M059J (cell line): Measurements from ENCODE around the gene NBPF15. TPM values are rescaled to one million over a fixed set of nuclear protein-coding genes. Genes with fewer than 3 reads are reported as not detected.
"Not testable (repeated sequence)": the region's sequence is repeated elsewhere in the genome, so short reads cannot be mapped to it uniquely, and the experiment has no call there.

Experiments used
- DNase-seq: peaks from one replicate; pipeline ENCODE4 v3.0.0-alpha.2; 2012; ENCODE audit warnings: low read depth
- total RNA-seq: library from RNA; depleted of rRNA; stranded (reverse); fragments of >200 nt; shearing (Covaris generic); gene quantifications from 2 replicates; pipeline ENCODE4 v1.2.3, GENCODE V29; 2014; rRNA removed

Gene NBPF15, protein sequence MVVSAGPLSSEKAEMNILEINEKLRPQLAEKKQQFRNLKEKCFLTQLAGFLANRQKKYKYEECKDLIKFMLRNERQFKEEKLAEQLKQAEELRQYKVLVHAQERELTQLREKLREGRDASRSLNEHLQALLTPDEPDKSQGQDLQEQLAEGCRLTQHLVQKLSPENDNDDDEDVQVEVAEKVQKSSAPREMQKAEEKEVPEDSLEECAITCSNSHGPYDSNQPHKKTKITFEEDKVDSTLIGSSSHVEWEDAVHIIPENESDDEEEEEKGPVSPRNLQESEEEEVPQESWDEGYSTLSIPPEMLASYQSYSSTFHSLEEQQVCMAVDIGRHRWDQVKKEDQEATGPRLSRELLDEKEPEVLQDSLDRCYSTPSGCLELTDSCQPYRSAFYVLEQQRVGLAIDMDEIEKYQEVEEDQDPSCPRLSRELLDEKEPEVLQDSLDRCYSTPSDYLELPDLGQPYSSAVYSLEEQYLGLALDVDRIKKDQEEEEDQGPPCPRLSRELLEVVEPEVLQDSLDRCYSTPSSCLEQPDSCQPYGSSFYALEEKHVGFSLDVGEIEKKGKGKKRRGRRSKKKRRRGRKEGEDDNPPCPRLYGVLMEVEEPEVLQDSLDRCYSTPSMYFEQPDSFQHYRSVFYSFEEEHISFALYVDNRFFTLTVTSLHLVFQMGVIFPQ
- total RNA-seq, result 14.7 and 38.1 TPM in 2 replicates

DNA sequence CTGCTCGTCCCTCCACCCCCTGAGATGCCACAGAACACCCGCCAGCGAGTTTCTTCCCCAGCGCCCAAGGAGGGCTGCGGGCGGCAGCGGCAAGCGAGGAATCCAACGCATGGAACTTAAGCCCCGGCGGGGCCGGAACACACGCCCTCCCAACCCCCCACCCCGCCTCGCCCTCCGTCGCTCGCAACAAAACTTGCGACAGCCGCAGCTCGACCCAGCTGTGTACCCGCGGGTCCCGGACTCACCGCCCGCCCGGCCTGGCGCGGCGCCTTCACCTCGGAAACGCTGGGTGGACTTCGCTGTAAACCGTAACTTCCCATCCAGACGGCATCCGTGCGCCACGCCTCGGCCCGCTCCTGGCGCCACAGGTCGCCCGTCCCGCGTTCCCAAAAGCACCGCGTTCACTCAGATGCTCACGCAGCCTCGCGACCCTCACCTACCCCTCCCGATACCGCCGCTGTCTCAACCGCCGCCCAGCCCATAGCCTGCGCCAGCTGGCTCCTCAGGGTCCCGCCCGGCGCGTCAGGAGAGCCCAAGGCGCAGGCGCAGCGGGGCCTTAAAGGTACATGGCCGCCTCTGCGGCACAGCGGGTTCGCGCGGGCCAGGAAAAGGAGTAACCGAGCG, at the start of gene NBPF15:
Gene NBPF15, minus strand, starts transcription at position 534 of the 624 bp plus-strand sequence. CDS start 21,666 bp downstream, outside the sequence.
- peak; percentile 60 for DNase-seq

DNA sequence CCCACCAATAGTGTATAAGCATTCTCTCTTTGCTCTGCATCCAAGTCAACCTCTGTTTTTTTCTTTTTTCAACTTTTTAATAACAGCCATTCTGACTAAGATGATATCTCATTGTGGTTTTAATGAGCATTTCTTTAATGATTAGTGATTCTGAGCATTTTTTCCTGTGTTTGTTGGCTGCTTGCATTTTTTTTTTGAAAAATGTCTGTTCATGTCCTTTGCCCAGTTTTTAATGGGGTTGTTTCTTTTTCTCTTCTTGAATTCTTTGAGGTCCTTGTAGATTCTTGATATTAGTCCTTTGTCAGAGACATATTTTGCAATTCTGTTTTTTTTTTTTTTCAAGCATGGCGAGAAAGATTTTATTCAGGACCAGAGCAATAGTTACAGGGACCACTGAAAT, 35.0 kb upstream of the NBPF15 start:
- not testable (repeated sequence) for DNase-seq

DNA sequence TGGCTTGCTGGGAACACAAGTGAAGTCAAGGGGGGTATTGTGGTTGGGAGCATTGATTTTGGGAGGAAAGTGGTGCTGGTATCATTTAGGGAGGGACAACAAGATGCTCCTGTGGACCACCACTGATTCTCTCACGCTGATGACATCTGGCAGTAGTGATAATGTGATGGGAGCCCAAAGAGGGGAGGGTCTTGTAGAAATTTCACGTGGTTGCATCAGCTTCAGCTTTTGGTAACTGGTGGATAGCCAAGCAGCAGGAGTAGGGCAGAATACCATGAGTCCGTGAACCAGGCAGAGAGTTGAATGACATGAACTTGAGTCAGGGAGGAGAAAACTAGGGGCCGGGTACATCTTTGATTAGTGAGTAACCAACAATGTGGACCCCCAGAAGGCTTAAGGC, 32.7 kb upstream of the NBPF15 start:
- not testable (repeated sequence) for DNase-seq

DNA sequence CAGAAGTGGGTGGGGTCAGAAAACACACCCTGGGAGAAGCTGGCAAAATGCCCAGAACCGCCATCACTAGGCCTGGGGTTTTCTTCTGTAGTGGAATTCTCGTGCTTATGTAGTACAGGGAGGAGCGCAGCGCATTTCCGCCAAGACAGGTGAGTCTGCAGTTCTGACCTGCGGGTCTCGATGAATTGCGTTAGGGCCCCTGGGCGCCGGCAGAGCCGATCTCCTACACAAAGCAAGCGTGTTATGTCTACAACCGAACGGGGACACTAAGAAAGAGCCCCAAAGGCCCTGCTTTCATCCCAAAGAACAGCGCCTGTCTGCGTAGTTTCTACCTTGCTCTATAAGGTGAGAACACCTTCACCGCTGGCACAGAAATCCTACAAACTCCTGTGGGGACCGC, 28.9 kb upstream of the NBPF15 start:
- DNase-seq, result not testable (repeated sequence)

DNA sequence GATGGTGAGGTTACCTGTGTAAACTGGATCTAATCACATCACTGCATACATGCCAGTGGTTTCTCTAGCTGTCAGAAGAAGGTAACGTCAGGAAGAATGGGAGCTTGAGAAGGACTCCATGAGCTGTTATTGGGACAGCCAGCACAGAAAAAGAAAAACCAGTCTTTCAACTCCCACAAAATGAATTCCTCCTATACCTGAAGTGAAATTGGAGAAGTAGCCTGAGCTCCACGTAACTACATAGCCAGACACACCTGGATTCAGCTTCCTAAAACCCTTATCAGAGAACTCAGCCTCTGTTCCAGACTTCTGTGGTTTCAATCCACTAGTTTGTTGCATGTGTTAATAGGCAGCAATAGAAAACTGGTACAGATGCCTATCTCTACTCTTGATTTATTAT, 25.5 kb upstream of the NBPF15 start:
- not testable (repeated sequence) for DNase-seq

DNA sequence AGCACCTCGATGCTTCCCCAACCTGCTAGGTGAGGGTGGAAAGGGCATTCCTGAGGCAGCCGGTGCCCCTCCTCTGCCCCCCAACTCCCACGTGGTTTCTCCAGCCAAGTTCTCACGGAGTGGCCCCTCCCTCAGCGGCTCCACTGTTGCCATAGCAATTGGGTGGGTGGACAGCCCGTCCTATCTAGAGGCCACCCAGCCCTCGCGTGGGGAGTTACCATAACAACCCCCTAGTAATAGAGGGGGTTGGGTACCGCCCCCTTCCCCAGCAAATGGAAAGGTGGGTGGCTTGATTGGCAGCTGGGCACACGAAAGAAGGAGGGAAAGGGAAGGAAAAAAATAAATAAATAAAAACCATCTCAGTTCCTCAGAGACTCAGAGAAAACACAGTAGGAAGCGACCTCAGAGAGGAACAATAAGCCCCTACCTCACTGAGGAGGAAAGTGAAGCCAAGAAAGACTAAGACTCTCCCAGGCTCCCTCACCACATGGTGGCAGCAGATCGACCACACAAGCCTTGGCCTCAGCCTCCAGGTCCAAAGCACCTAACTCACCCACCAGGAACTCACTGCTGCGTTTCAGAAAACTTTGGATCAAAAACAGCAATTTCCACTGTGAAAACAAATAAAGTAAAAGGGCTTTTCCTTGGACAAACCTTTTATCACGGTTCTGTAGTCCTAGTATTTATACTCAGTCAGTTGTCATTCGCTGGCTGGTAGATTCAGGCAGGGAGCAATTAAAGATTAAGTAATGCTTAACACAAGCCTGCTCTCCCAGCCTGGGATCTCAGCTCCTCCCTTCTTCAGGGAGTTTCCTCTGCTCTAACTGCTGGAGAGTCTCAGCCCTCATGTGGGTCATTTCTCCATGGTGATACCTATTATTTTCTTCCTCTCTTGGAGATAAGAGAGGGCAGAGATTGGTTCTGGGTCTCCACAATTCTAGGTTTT, 23.9 kb upstream of the NBPF15 start:
- DNase-seq, result not testable (repeated sequence)

DNA sequence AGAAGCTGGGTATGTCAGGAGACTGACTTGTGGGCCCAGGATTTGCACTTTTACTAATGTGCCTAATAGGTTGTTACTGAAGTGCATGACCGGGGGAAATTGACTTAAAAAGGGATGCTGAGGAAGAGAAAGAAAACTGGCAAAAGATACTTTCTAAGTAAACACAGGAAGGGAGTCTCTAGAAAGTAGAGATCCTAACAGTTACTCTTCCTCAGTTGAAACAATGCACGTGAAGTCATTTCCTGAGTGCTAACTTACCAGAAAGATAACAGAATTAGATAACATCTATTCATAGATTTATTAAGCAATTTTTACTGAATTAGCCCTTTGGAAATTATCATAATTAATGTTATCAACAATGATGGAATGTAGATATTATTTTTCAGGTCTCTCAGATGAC, 12.4 kb upstream of the NBPF15 start:
- not testable (repeated sequence) for DNase-seq

DNA sequence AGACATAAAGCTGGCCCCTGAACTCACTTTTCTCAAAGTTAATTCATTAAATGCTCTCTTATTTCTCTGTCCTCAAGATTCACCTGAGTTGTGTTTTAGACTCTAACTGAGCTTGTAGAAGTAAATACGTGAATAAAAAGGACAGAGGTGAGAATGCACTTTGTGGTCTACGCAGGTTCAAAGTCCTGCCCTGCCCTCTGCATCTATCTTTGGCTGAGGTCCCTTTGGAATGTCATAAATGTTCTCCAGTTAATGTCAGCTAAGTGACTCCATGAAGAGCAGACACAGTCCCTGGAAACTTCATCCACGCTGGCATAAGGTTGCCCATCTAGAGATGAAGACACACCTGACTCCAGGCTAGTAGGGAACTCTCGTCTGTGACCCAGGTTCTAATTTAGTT, 10.0 kb upstream of the NBPF15 start:
- not testable (repeated sequence) for DNase-seq

DNA sequence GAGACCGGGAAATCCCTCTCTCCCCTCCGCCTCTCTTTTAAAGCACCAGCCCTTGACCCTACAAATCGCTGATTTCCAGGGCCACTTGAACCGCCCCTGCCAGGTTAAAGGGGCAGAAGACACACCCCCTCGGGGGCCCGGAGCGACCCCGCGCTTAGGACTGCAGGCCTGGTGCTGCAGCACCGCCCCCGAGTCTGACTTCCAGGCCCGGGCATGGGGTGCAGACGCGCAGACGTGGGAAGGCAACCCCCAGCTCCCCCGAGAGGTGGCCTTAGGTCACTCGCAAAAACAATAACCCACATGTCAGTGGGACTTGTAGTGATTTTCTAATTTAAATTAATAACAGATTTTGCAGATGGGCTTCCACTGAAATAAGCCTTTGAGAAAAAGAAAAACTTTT, 309 bp upstream of the NBPF15 start:
- DNase-seq, result not testable (repeated sequence)

DNA sequence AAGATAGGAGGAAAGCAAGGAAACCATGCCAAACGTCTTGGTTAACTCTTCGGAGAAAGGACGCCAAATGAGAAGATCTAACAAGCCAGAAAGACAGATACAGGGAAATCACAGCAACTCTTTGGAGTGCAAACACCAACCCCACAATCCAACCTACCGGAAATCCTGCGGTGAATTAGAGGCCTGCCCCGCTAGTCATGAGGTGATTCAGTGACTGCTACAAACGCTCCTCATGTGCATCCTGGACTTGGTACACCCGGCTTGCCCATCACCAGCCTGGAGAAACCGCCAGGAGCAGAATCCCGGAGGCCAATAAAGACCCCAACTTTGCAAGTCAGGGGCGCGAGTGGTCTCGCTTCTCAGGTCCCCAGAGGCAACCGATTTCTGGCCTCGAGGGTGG, 783 bp downstream of the NBPF15 start:
- not testable (repeated sequence) for DNase-seq

DNA sequence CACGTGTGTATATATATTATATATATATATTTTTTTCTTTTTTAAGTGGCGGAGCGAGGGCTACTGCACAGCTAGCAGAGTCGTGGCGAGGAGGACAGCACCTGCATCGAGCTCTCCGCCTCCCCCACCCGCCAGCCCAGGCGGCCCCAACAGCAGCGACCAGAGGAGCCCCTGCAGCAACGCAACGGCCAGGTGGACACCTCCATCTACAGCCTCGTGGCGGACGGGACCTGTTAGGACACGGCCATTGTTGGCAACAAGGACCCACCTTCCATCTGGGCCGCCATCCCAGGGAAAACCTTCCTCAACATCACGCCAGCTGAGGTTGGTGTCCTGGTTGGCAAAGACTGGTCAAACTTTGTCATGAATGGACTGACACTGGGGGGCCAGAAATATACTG, 19.1 kb downstream of the NBPF15 start:
- DNase-seq, result not testable (repeated sequence)

DNA sequence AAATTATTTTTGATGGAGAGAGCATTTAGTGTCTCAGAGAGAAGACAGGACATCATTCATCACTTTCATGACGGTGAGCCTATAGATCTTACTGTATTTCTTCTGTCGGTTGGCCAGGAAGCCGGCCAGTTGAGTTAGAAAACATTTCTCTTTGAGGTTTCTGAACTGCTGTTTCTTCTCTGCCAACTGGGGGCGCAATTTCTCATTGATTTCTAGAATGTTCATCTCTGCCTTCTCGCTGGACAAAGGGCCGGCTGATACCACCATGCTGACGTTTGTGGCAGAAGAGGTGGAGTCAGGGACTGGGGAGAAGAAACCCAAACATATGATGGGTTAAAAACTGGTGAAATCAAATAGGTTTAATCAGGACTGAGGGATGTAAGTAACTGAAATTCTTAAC, 21.7 kb downstream of the NBPF15 start:
- not testable (repeated sequence) for DNase-seq

DNA sequence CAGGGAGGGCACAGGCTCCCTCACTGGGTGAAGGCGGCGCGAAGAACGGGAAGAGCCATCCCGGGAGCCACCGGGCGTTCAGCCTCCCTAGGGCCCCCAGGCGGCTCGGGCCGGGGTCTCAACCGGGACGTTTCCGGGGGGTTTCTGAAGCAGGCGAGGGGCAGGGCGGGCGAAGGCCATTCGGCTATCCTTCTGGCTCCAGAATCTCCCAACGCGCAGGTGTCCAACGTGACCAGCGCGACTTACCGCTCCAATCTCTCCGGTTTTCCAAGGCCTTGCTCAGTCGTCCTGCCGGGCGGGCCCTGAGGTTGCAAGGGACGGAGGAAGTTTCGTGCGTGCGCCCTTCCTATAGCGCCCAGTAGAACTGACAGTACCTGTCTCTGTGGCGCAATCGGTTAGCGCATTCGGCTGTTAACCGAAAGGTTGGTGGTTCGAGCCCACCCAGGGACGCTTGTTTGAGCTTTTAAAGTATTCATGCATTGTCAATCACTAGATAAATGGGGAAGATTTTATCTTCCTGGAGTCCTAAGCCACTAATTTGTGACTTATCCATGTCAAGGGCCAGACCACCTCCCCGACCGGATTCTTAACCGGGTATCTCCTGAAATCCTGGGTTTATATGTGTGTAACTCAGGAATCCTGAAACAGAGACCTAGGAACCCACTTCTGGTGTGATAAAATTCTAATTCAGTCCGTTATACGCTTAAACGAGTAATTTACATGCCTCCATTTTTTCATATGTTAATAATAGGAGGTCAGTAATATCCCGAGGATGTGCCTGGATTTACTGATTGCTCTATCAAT, 42.4 kb downstream of the NBPF15 start:
- peak; percentile 77 for DNase-seq

DNA sequence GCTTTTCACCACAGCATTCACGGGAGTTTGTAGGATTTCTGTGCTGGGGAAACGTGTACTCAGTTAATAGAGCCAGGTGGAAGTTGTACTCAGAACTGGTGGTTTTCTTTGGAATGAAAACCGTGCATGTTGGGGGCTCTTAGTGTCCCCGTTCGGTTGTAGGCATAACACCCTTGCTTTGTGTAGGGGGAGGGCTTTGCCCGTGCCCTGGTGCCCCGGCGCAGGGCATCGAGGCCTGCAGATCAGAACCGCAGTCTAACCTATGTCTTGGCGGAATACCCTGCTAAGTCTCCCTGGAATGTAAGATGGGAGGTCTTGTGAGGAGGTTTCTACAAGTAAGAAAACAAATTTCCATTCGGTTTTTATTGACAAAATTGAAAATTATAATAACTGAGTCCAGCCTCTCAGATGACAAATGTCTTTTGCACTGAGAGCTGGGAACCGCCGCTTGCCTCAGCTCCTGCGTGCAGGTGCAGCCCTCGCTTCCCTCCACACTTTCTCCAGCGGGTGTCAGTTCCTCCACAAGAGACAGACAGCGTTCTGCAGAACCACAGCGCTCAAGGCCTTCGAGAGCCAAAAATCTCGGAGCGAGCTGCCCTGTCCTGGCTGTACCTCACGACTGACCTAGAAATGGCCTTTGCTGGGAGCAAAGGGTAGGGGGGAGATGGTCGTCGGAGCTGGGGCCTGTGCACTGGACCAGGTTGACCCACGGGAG, 47.9 kb downstream of the NBPF15 start:
- DNase-seq, result not testable (repeated sequence)

DNA sequence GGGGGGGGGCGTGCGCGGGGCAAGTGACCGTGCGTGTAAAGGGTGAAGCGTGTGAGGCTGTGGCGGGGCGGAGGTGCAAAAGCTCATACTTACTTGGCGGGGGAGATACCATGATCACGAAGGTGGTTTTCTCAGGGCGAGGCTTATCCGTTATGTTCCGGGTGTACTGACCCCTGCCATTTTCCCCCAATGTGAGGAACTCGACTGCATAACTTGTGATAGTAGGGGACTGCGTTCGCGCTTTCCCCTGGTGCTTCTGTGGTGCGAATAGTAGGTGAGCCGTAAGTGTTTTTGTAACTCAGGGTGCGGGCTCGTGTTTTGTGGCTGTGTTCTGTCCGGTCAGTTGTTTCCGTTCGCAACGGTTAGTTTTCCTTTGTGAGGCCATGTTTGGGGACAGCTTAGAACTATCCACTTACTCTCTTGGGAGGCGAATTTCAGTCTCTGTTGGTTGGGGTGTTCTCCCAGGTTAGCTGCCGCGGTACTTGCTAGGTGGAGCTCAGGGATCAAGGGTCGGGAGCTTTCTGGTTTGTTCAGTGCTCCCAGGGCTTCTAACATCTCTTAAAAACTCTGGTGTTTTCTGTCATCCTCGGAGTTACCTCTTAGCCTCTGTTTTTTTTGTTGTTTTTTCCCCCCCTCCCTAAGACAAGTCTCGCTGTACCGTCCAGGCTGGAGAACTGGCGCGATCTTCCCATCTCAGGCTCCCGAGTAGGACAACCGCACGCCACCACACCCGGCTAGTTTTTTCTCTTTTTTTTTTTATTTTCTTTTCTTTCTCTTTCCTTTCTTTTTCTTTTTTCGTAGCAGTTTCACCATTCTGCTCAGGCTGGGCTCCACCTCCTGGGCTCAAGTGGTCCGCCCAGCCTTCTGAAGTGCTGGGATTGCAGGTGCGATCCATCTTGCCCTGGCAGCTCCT, 48.7 kb downstream of the NBPF15 start:
- DNase-seq, result peak; percentile 97

DNA sequence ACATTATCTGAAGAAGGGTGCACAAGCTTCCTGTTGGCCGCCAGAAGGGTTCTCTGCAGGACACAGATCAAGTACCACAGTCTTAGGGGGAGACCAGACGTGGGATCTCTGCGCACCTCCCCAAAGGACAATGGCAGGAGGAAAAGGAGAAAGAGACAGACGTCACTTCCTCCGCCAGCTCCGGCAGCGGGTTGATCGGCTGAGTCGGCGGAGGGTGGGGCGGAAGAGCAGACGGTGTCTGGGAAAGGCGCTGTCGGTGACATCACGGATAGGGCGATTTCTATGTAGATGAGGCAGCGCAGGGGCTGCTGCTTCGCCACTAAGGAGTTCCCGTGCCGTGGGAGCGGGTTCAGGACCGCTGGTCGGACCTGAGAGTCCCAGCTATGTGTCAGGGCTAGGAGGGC, 49.4 kb downstream of the NBPF15 start:
- DNase-seq, result peak; percentile 68

DNA sequence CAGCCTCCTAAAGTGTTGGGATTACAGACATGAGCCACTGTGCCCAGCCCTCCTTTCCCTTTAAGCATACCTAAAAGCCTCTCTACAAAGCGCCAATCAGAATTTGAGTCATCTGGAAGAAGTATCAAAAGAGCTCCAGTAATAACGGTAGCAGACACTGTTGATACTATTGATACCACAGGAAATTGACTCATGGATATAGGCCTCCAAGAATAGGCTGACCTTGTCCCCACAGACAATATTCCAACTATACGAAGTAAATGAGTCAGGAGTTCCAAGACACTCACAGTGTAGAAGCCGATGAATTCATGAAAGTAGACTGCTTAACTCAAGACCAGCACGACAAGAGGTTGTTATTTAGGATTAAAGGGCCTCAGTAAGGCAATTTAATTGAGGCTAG, 58.7 kb downstream of the NBPF15 start:
- not testable (repeated sequence) for DNase-seq

DNA sequence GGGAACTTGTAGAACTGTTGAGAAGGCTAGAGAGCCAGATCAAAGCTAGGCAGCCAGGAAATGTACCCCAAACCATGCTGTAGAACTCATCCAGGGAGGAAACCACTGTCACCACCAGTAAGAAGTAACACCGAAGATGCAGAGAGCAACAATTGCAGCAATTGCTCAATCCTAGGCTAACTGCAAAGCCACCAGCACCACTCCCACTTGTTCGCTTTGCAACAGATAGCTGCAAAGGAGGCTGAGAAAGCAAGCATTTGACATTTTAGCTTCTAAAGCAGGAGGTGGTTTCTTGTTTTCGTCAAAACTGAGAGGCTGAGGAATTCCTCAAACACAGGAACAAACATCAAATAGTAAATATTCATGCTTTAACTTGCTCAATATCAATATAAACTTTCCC, 89.8 kb downstream of the NBPF15 start:
- not testable (repeated sequence) for DNase-seq
